HG03354 (cell line): ENCODE measurements around the gene NRXN3.
"Not testable (repeated sequence)": the region's sequence is repeated elsewhere in the genome, so short reads cannot be mapped to it uniquely, and the experiment has no call there.

Experiments used
- ATAC-seq: cut with Tn5 transposase; IDR thresholded peaks from one replicate; pipeline ENCODE4 v1.9.1; 2021; ENCODE audit warnings: mild to moderate bottlenecking; ENCODE audit not compliant: unreplicated experiment, poor library complexity, severe bottlenecking

Gene NRXN3

GRCh38 chr14:78359581-78359980 lies 189.4 kb downstream of the NRXN3 start:
- ATAC-seq: no peak

- no peak for ATAC-seq
These were observed 192.8 kb downstream of the NRXN3 start for GRCh38 chr14:78363008-78363407.

DNA sequence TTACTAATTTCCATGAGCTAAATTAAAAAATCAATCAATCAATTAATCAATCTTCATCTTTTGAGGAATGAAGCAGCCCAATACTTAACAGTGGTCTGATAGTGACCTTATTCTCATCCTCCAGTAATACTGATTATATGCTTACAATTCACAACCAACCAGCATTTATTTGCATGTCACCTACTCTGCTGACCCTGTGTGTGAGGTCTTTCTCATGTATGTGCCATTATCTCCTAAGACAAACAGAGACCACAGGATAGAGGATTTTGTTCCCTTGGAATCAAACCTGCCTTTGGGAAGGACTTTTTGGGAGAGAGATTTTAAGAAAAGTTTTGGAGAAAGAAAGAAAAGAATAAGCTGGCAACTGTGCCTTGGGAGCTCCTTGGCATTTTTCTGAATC lies 197.2 kb downstream of the NRXN3 start:
- no peak for ATAC-seq

- no peak for ATAC-seq
These were observed 212.9 kb downstream of the NRXN3 start for GRCh38 chr14:78383060-78383459.

DNA sequence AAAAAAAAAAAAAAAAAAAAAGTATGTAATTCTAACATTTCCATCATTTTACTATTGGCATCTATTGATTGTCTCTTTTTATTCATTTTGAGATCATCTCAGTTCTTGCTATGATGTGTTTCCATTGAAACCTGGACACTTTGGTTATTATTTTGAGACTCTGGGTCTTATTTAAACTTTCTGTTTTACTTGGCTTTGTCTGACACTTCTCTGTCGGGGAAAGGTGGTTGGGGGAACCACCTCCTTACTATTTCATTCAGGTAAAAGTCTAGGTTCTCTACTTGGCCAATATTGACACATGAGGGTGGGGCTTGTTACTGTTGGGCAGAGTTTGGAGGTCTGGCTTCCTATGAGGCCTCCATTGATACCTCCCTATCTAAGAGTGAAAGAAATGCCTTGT lies 228.0 kb downstream of the NRXN3 start:
- no peak for ATAC-seq

GRCh38 chr14:78399316-78399889 lies 229.2 kb downstream of the NRXN3 start:
- no peak for ATAC-seq

- ATAC-seq: no peak
These were observed 231.7 kb downstream of the NRXN3 start for GRCh38 chr14:78401866-78402265.

DNA sequence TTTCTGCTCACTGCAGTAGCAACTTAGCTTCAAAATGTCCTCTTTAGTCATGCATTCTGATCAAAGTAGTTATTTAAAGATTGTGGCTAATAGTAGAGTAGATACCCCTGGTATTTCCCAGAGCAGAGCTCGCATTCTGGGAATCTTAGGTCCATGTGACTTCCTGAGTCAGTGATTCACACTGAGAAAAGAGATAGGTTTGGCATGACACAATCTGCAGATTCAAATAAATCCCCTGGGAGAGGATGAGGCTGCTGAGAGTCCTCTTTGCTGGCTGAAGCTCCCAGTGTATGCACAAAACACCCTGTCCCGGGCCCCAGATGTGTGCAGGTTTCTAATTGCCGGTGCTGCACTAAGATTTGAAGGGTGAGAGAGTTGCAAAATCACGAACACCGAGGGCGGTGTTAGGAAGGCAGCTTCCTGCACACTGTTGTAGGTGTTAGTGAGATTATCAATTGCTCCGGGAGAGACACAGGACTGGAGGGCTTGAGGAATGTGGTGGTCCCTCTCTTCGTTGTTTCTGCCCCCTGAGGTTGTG lies 233.2 kb downstream of the NRXN3 start:
- ATAC-seq: peak; percentile 65

GRCh38 chr14:78405079-78405856 lies 235.1 kb downstream of the NRXN3 start:
- no peak for ATAC-seq

GRCh38 chr14:78412475-78412874 lies 242.3 kb downstream of the NRXN3 start:
- ATAC-seq: no peak

GRCh38 chr14:78414172-78414571 lies 244.0 kb downstream of the NRXN3 start:
- ATAC-seq: no peak

- no peak for ATAC-seq
These were observed 247.4 kb downstream of the NRXN3 start for GRCh38 chr14:78417532-78417931.

DNA sequence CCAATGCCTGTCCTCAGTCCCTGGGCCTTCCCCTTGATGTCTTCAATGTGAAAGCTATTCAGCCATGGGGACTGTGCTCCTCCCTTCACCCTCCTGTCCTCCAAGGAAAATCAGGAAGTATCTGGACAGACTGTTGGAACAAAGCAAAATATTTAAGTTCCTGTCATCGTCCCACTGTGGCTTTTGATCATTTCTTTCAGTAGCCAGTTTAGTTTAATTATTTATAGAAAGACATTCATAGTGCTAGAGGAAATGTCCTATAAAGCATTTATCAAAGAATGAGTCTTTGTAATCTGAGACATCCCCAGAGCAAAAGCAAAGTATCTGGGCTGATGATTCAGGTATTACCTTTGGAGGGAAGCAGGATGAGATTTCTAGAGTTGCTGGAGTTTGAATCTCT lies 254.1 kb downstream of the NRXN3 start:
- no peak for ATAC-seq

DNA sequence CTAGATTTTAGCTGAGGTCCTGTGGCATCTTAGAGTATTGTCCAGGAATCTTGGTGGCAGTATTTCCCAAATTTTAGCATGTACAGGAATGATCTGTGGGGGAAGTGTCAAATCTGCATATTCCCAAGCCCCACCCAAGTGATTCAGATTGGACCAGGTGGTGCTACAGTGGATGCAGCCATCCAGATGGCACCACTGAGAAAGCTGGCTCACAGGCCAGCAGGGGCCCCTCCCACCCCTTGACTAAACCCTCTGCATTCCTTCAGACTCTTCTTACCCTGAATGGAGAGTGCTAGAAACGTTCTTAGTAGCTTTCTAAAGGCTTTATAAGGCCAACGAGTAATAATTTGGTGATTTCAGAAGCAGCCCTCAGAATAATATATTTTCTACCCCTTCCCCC lies 255.2 kb downstream of the NRXN3 start:
- no peak for ATAC-seq

DNA sequence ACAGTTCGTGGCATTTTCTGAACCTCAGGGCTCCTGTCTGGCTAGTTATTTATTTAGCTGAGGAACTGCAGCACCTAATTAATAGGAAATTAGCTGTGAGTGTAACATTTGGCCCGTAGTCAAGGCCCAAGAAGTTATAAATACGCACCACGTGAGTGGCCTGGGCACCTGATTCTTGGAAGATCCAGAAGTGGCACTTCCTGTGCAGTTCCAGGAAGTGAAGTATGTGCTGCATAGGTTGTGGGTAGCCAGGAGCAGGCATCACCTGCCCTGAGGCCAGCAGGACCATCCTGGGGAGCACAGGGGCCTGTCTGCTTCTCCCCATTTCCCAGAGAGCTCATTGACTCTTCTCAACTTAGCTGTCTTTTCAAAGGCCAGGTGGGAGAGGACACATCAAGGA lies 255.6 kb downstream of the NRXN3 start:
- ATAC-seq: no peak

DNA sequence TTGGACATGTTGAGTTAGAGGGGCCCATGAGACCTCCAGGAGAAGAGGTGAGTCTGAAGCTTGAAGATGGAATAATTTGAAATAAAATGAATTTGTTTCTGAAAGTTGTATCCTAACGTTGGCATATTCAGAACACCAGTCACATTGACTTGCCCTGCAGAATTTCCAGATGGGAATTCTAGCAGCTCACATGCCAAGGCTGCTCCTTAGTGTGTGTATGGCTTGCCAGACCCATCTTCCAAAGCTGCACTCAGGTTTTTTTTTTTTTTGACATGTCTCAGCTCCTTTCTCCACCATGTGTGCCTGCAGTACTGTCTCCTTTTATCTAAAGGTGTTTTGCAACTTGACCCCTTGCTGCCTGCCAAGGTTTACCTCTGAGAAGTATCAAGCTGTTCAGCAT lies 261.9 kb downstream of the NRXN3 start:
- ATAC-seq: no peak

DNA sequence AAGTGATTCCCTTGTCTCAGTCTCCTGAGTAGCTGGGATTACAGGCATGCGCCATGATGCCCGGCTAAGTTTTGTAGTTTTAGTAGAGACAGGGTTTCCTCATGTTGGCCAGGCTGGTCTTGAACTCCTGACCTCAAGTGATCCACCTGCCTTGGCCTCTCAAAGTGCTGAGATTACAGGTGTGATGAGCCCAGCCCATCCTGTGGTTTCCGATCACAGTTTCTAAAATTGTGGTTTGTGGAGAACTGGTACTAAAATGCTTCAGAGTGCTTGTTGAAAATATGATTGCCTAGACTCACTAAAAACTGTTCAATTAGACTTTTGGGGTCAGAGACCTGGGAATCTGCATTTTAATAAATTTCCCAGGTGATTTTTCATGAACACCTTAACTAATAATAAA lies 267.3 kb downstream of the NRXN3 start:
- ATAC-seq: not testable (repeated sequence)

DNA sequence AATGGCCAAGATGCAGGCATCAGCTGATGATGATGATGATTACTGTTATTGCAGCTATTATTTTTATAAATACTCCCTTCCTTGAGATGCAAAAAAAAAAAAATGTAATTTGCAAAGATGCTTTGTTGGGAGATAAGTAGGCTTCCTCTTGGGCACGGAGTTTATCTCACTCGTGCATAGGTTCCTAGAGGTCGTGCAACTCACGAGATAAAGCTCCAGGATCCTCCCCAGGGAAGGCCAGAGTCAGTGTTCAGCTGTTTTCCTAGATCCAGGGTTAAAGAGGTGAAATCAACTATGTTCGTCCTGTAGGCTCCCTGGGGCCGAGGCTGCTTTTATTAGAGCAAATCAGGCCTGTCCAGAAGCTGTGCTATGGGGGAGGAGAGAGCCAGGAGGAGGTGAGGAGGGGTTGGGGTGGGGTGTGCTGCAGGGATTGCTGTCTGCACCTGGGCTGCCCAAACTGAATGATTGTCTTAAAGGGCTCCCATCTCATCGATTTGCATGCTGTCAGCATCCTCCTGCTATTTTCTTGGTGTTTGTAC lies 270.3 kb downstream of the NRXN3 start:
- no peak for ATAC-seq

DNA sequence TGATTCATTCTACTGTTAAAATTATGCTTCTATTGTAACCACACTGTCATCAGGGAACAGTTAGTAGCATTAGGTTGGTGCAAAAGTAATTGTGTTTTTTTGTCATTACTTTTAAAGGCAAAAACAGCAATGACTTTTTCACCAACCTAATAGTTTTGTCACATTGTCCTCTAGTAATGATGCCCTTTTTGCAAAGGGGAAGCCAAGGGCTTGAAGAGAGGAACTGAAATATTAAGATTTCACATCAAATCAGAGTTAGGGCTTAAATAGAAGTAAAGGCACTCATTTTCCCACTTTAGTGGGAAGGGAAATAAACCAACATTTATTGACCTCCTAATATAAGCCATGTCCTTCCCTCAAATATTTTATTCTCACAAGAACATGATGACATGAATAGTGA lies 273.7 kb downstream of the NRXN3 start:
- ATAC-seq: no peak

DNA sequence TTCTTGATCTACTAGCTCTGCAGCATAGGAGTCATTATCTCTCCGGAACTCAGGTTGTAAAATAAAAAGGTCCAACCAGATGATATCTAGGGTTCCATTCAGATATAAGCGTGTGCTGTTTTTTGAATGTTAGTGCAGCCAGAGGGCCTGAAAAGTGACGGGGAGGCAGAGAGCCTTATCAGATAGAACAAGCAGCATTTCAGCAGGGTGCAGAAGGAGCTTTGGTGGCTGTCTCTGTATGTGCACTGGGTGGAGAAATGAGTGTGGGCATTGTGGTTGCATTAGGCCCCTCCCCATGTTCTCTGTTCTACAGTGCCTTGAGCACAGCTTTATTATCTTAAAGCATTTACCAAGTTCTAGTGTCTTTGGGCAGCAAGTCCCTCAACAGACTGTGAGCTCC lies 275.1 kb downstream of the NRXN3 start:
- ATAC-seq: no peak

DNA sequence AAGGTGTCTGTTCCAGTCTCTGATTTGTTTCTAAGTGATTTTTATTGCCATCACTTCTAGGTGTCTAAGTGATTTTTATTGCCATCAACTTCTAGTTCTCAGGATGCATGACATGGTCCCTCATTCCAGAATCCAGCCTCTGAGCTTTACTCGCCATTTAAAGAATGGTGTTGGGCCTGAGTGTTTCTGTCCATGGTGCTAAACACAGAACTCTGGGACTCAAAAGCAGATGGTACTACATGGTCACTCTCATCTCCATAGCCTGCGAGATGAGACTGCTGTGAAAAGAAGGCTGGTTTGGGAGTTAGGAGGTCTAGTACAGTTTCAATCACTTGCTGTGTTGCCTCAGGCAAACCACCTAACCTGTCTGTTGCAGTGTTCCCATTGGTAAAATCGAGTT lies 276.6 kb downstream of the NRXN3 start:
- no peak for ATAC-seq
